K562 (cell line): ENCODE results near the gene RNF141. TPM values are rescaled to one million over a fixed set of nuclear protein-coding genes. Genes with fewer than 3 reads are reported as not detected.

ENCODE experiments used
- ATAC-seq: fragments of 200-7000 bp; cut with Tn5 transposase; 3 replicates; pipeline ENCODE4 v1.9.1; 2020; ENCODE audit warnings: moderate library complexity
- BruUV-seq: library from RNA; stranded (reverse); fragments of 400-500 nt; replicated peaks from 2 replicates; lab custom pipeline; 2021; lab: Mats Ljungman, UMichigan
- CTCF ChIA-PET: fragments of 300-600 bp; formaldehyde crosslinking; extraction: SDS; loops from one replicate; lab custom pipeline; 2021; ENCODE audit warnings: low intra/inter-chr PET ratio; lab: Yijun Ruan, JAX
- POLR2A ChIA-PET: fragments of 300-600, 350-650 bp; sonication (Branson Sonifier 250); formaldehyde crosslinking; extraction: SDS; loops from one replicate; lab custom pipeline; 2021; ENCODE audit warnings: antibody characterized with exemption, inconsistent platforms; lab: Yijun Ruan, JAX
- DNase-seq, 4 experiments: peaks; one replicate each; pipeline versions ENCODE4 v3.0.0 to v3.0.0-alpha.2; 2011 to 2018; ENCODE audit warnings: low spot score in 3 of 4, mixed read lengths in 3 of 4; ENCODE audit errors: extremely low read depth in 1 of 4
- FAIRE-seq: peaks from 2 replicates; lab custom pipeline; 2011; peaks lifted over from hg19 to GRCh38; lab: Jason Lieb, UNC
- H2AFZ ChIP-seq: 2 replicates; pipeline ENCODE4 v1.6.0; 2011; ENCODE audit warnings: low read depth, low read length, control low read depth, inconsistent platforms
- H3K27ac ChIP-seq: fragments of 200-600 bp; 3 replicates; pipeline ENCODE4 v1.8.0; 2011; ENCODE audit warnings: low read depth, mild to moderate bottlenecking, control low read depth, inconsistent platforms, low read length, moderate library complexity, mixed read lengths; ENCODE audit errors: extremely low read depth
- H3K27me3 ChIP-seq, 2 experiments: fragments of 300-600 bp in 1 of 2; 2 replicates in 1 of 2; 3 replicates in 1 of 2; pipeline versions ENCODE4 v1.6.0 to v1.8.0; 2011; ENCODE audit warnings: inconsistent platforms in 2 of 2, low read length in 2 of 2, mild to moderate bottlenecking in 1 of 2, mixed read lengths in 1 of 2, moderate library complexity in 1 of 2; ENCODE audit not compliant: control insufficient read depth in 2 of 2, insufficient read depth in 2 of 2
- H3K36me3 ChIP-seq: fragments of 300-600 bp; 3 replicates; pipeline ENCODE4 v1.8.0; 2011; ENCODE audit warnings: mild to moderate bottlenecking, low read length, inconsistent platforms; ENCODE audit not compliant: control insufficient read depth, insufficient read depth
- H3K4me1 ChIP-seq, 2 experiments: fragments of 200-600 bp in 1 of 2; replicated peaks in 1 of 2; 2 replicates in 1 of 2; 3 replicates in 1 of 2; pipeline versions ENCODE4 v1.5.1 to v1.8.0; 2011; ENCODE audit warnings: inconsistent platforms in 2 of 2, low read length in 2 of 2, mild to moderate bottlenecking in 1 of 2, mixed read lengths in 1 of 2, moderate library complexity in 1 of 2; ENCODE audit not compliant: control insufficient read depth in 2 of 2, insufficient read depth in 2 of 2
- H3K4me2 ChIP-seq: 2 replicates; pipeline ENCODE4 v1.6.1; 2011; ENCODE audit warnings: low read length, control low read depth, inconsistent platforms, mixed read lengths; ENCODE audit not compliant: insufficient read depth
- H3K4me3 ChIP-seq: fragments of 200-600 bp; sonication (generic), shearing (Covaris generic); 2 replicates; pipeline ENCODE4 v1.5.1; 2016; ENCODE audit warnings: control low read depth, inconsistent platforms
- H3K79me2 ChIP-seq: fragments of 200-600 bp; 3 replicates; pipeline ENCODE4 v1.8.0; 2011; ENCODE audit warnings: low read length, inconsistent platforms; ENCODE audit not compliant: control insufficient read depth, insufficient read depth
- H3K9ac ChIP-seq, 2 experiments: 2 replicates each; pipeline versions ENCODE4 v1.6.0 to v1.6.1; 2011; ENCODE audit warnings: low read depth in 2 of 2, low read length in 2 of 2, control low read depth in 1 of 2, inconsistent platforms in 1 of 2, mild to moderate bottlenecking in 1 of 2, mixed read lengths in 1 of 2; ENCODE audit not compliant: insufficient read depth in 1 of 2
- H3K9me1 ChIP-seq: one replicate; pipeline ENCODE4 v1.6.0; 2011; ENCODE audit warnings: inconsistent platforms, mild to moderate bottlenecking, low read length, moderate library complexity; ENCODE audit not compliant: control insufficient read depth, insufficient read depth
- H3K9me3 ChIP-seq: replicated peaks from 2 replicates; pipeline ENCODE4 v1.5.1; 2011; ENCODE audit warnings: low read depth, low read length, inconsistent platforms; ENCODE audit not compliant: control insufficient read depth, insufficient read depth
- H4K20me1 ChIP-seq: replicated peaks from 2 replicates; pipeline ENCODE4 v1.6.1; 2011; ENCODE audit warnings: low read length, inconsistent platforms, mixed read lengths; ENCODE audit not compliant: control insufficient read depth, insufficient read depth
- CUX1 ChIP-seq: fragments of 200-800 bp; sonication (Bioruptor generic); IDR thresholded peaks from 2 replicates; pipeline ENCODE4 v1.6.1; 2016; ENCODE audit warnings: missing genetic modification characterization, missing compliant biosample characterization
- ETS2 ChIP-seq: IDR thresholded peaks from 2 replicates; pipeline ENCODE4 v1.6.1; 2016; ENCODE audit warnings: borderline replicate concordance, missing genetic modification characterization, mild to moderate bottlenecking, moderate library complexity, missing compliant biosample characterization; ENCODE audit not compliant: poor library complexity, severe bottlenecking
- HNRNPK ChIP-seq: fragments of 200-400 bp; formaldehyde crosslinking; IDR thresholded peaks from one replicate; pipeline ENCODE4 v1.6.1; 2018; ENCODE audit warnings: mild to moderate bottlenecking, low read depth, low read length; ENCODE audit not compliant: poor library complexity, severe bottlenecking
- ILF3 ChIP-seq: fragments of 450-650 bp; IDR thresholded peaks from 2 replicates; pipeline ENCODE4 v1.6.1; 2018; ENCODE audit warnings: antibody characterized with exemption, mild to moderate bottlenecking, moderate library complexity, borderline replicate concordance
- MYBL2 ChIP-seq, 2 experiments: fragments of 450-650 bp in 1 of 2; sonication (generic) in 1 of 2; formaldehyde crosslinking in 1 of 2; IDR thresholded peaks; 2 replicates each; pipeline versions ENCODE4 v1.6.1 to v1.8.1; 2017 to 2022; ENCODE audit warnings: borderline replicate concordance in 1 of 2, inconsistent platforms in 1 of 2, low read depth in 1 of 2, mild to moderate bottlenecking in 1 of 2, missing genetic modification reagents in 1 of 2, moderate library complexity in 1 of 2
- NFE2L1 ChIP-seq: fragments of 450-650 bp; IDR thresholded peaks from 2 replicates; pipeline ENCODE4 v1.6.1; 2016; ENCODE audit warnings: missing genetic modification characterization, low read depth, mild to moderate bottlenecking, missing compliant biosample characterization, moderate library complexity, borderline replicate concordance
- RAD21 ChIP-seq, 2 experiments: fragments of 250-450 bp in 1 of 2; fragments of 450-650 bp in 1 of 2; sonication (Bioruptor Pico) in 1 of 2; formaldehyde crosslinking in 1 of 2; IDR thresholded peaks in 1 of 2; conservative IDR thresholded peaks in 1 of 2; 2 replicates each; pipeline versions ENCODE4 v1.4.0 to v1.8.0; 2020 to 2022; ENCODE audit warnings: mild to moderate bottlenecking in 2 of 2, moderate library complexity in 1 of 2
- SIX5 ChIP-seq, 2 experiments: IDR thresholded peaks; 2 replicates each; pipeline ENCODE4 v1.6.1; 2011; ENCODE audit warnings: low read length in 2 of 2, borderline replicate concordance in 1 of 2, low read depth in 1 of 2, mild to moderate bottlenecking in 1 of 2, moderate library complexity in 1 of 2; ENCODE audit not compliant: insufficient read depth in 1 of 2
- SREBF2 ChIP-seq: sonication (generic); formaldehyde crosslinking; IDR thresholded peaks from 2 replicates; pipeline ENCODE4 v1.4.0; 2020; ENCODE audit warnings: mild to moderate bottlenecking, missing genetic modification reagents
- TEAD4 ChIP-seq, 2 experiments: sonication (generic) in 1 of 2; formaldehyde crosslinking in 1 of 2; IDR thresholded peaks; 2 replicates each; pipeline versions ENCODE4 v1.6.1 to v1.8.0; 2012 to 2022; ENCODE audit warnings: borderline replicate concordance in 1 of 2, inconsistent platforms in 1 of 2, low read length in 1 of 2, mild to moderate bottlenecking in 1 of 2, missing genetic modification reagents in 1 of 2
- ZFP91 ChIP-seq: sonication (generic); formaldehyde crosslinking; IDR thresholded peaks from 2 replicates; pipeline ENCODE4 v1.8.0; 2022; ENCODE audit warnings: mild to moderate bottlenecking, missing genetic modification reagents
- WGBS: fragments of 100-300 bp; shearing (Covaris generic); methylation state at CpG from one replicate; pipeline ENCODE4 v1.1.6; 2016; ENCODE audit warnings: low coverage, mixed read lengths; ENCODE audit not compliant: insufficient coverage; ENCODE audit errors: missing lambda C conversion rate; 5-methylcytosine and 5-hydroxymethylcytosine counted together
- in situ Hi-C: fragments of 300-500 bp; cut with MboI; formaldehyde crosslinking; loops from 4 replicates; pipeline ENCODE4 v1.15.0; 2018; ENCODE audit warnings: inconsistent platforms, mixed read lengths
- intact Hi-C: fragments of 100-400 bp; cut with micrococcal nuclease; formaldehyde crosslinking; loops from 2 replicates; pipeline ENCODE4 v1.14.2; 2022
- polyA plus RNA-seq, 8 experiments: library from polyadenylated mRNA; depleted of rRNA in 4 of 8; stranded (reverse) in 5 of 8; unstranded in 3 of 8; fragments of >200 nt; fragmentation: Nextera tagmentation in 2 of 8; fragmentation: Illumina TruSeq in 1 of 8; extraction: Ambion mirVana in 2 of 8; extraction: Trizol in 1 of 8; gene quantifications; 2 replicates each; pipeline versions ENCODE4 v1.2.1 to v1.2.3, GENCODE V29; 2011 to 2014; ENCODE audit warnings: inconsistent platforms in 1 of 8, missing spikeins in 1 of 8
- total RNA-seq, 7 experiments: library from RNA; depleted of rRNA in 6 of 7; stranded (reverse); fragments of >200 nt in 6 of 7; fragmentation: Illumina TruSeq in 2 of 7; extraction: Trizol in 2 of 7; gene quantifications; 2 replicates each; pipeline versions ENCODE4 v1.2.1 to v1.2.3, GENCODE V29; 2011 to 2021; ENCODE audit warnings: low replicate concordance in 1 of 7
- TF ChIP-seq, protein P1 (sequence below): sonication (generic); formaldehyde crosslinking; IDR thresholded peaks from 2 replicates; pipeline ENCODE4 v1.9.0; 2022; ENCODE audit warnings: mild to moderate bottlenecking, missing genetic modification reagents

The RNF141 gene
- total and polyA plus RNA-seq, 9 of the 15 experiments (the other 6 are each of a cell fraction or from before 2014, with no cell fraction given), result 9.7 to 51.9 (median 18.9) TPM

GRCh38 chr11:10502065-10502680 is 38.8 kb downstream of the RNF141 start:
- H3K4me2 ChIP-seq, result no peak overlapping the region
- no peak overlapping the region for H3K9ac ChIP-seq
- no peaks in the 10 kb centered on the region for H3K9me3 ChIP-seq
- H3K27ac ChIP-seq, result no peak overlapping the region
- CTCF ChIA-PET, result no interaction called here
- H3K9me1 ChIP-seq, result no peaks in the 10 kb centered on the region
- intact Hi-C loops, result no loop called here
- BruUV-seq, result no TSS peak
- no peaks in the 10 kb centered on the region for H3K4me1 ChIP-seq
- in situ Hi-C loops, result loop anchor here (25.0 kb wide), 1 partner anchor 235 kb away; no protein-coding TSS in a partner anchor
- WGBS, result 88% methylated on average over 6 of the region's 6 CpGs
- no peak for FAIRE-seq
- H4K20me1 ChIP-seq, result no peaks in the 10 kb centered on the region
- no peak for ATAC-seq
- H3K79me2 ChIP-seq, result no peaks in the 10 kb centered on the region
- no peak overlapping the region for H2AFZ ChIP-seq
- DNase-seq, result no peak
- POLR2A ChIA-PET, result no interaction called here
- H3K4me3 ChIP-seq, result no peak overlapping the region
- H3K27me3 ChIP-seq, result no peaks in the 10 kb centered on the region
- peaks cover 87% of the 10 kb centered on the region for H3K36me3 ChIP-seq
- TF ChIP-seq RAD21 (CRISPR knock-in tag; conservative IDR thresholded peaks at IDR 0.05 in 1 of 2, IDR thresholded peaks at IDR 0.05 in 1 of 2) (no peak), MYBL2 (IDR thresholded peaks at IDR 0.05; ENCODE audit: low read depth) (no peak), MYBL2 (CRISPR knock-in tag; IDR thresholded peaks at IDR 0.05; ENCODE audit: borderline replicate concordance) (no peak), CUX1 (CRISPR knock-in tag) (no peak), NFE2L1 (tag) (no peak), TEAD4 (IDR thresholded peaks at IDR 0.05; ENCODE audit: low read length) (no peak), TEAD4 (CRISPR knock-in tag; IDR thresholded peaks at IDR 0.05; ENCODE audit: borderline replicate concordance) (no peak), HNRNPK (no peak), ETS2 (tag) (no peak), ZFP91 (no peak), SREBF2 (CRISPR knock-in tag) (no peak), SIX5 (IDR thresholded peaks at IDR 0.05; ENCODE audit: borderline replicate concordance in 1 of 2, insufficient read depth in 1 of 2, low read depth in 1 of 2, low read length in 2 of 2) (no peak), ILF3 (no peak)
- TF ChIP-seq, protein P1, sequence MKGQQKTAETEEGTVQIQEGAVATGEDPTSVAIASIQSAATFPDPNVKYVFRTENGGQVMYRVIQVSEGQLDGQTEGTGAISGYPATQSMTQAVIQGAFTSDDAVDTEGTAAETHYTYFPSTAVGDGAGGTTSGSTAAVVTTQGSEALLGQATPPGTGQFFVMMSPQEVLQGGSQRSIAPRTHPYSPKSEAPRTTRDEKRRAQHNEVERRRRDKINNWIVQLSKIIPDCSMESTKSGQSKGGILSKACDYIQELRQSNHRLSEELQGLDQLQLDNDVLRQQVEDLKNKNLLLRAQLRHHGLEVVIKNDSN (CRISPR knock-in tag), result no peak
